Sigmoid colon (tissue), 3 donors: ENCODE results near the gene COLEC11.

Experiments
- POLR2A ChIP-seq, 2 donors: fragments of 450-650 bp; IDR thresholded peaks; one replicate each; pipeline ENCODE4 v1.6.1; 2016; ENCODE audit warnings: antibody characterized with exemption in 2 of 2, mild to moderate bottlenecking in 2 of 2, moderate library complexity in 2 of 2
- TF ChIP-seq, protein P1 (sequence below), 4 experiments: fragments of 450-650 bp in 3 of 4; fragments of 200-600 bp in 1 of 4; IDR thresholded peaks; one replicate each; pipeline ENCODE4 v1.5.1; 2016 to 2019; ENCODE audit warnings: antibody characterized with exemption in 4 of 4, mild to moderate bottlenecking in 3 of 4, moderate library complexity in 2 of 4

- TF ChIP-seq POLR2A (IDR thresholded peaks at IDR 0.05) = no peak
- TF ChIP-seq, protein P1, sequence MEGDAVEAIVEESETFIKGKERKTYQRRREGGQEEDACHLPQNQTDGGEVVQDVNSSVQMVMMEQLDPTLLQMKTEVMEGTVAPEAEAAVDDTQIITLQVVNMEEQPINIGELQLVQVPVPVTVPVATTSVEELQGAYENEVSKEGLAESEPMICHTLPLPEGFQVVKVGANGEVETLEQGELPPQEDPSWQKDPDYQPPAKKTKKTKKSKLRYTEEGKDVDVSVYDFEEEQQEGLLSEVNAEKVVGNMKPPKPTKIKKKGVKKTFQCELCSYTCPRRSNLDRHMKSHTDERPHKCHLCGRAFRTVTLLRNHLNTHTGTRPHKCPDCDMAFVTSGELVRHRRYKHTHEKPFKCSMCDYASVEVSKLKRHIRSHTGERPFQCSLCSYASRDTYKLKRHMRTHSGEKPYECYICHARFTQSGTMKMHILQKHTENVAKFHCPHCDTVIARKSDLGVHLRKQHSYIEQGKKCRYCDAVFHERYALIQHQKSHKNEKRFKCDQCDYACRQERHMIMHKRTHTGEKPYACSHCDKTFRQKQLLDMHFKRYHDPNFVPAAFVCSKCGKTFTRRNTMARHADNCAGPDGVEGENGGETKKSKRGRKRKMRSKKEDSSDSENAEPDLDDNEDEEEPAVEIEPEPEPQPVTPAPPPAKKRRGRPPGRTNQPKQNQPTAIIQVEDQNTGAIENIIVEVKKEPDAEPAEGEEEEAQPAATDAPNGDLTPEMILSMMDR (IDR thresholded peaks at IDR 0.05) = no peak
Measured at GRCh38 chr2:3587021-3587420, 7.9 kb upstream of the COLEC11 start.
